Small intestine (tissue), 7 donors: ENCODE data around the gene PDE7B. TPM values are rescaled to one million over a fixed set of nuclear protein-coding genes. Genes with fewer than 3 reads are reported as not detected.
A peak's percentile ranks its signal among the peaks of the same experiment; 100 is the strongest.
"Not testable (repeated sequence)": the region's sequence is repeated elsewhere in the genome, so short reads cannot be mapped to it uniquely, and the experiment has no call there.

Source experiments
- DNase-seq, 2 donors: peaks; one replicate each; pipeline versions ENCODE4 v3.0.0 to v3.0.0-alpha.2; 2013
- FAIRE-seq: peaks from 2 replicates; lab custom pipeline; 2012; peaks lifted over from hg19 to GRCh38; lab: Jason Lieb, UNC
- H3K27ac ChIP-seq, 3 donors: one replicate each; pipeline ENCODE4 v1.5.1; 2013; ENCODE audit warnings: low read length in 2 of 3, mild to moderate bottlenecking in 2 of 3, control low read depth in 1 of 3, inconsistent platforms in 1 of 3, low read depth in 1 of 3, moderate library complexity in 1 of 3
- H3K27me3 ChIP-seq, 3 donors: one replicate each; pipeline ENCODE4 v1.6.1; 2013; ENCODE audit warnings: low read length in 3 of 3, inconsistent platforms in 1 of 3; ENCODE audit not compliant: control insufficient read depth in 3 of 3, insufficient read depth in 3 of 3
- H3K36me3 ChIP-seq, 3 donors: one replicate each; pipeline ENCODE4 v1.6.1; 2013; ENCODE audit warnings: low read length in 3 of 3, inconsistent platforms in 1 of 3, low read depth in 1 of 3, mild to moderate bottlenecking in 1 of 3, moderate library complexity in 1 of 3; ENCODE audit not compliant: control insufficient read depth in 3 of 3, insufficient read depth in 2 of 3
- H3K4me1 ChIP-seq, 3 donors: one replicate each; pipeline ENCODE4 v1.6.1; 2013; ENCODE audit warnings: low read length in 2 of 3, inconsistent platforms in 1 of 3, low read depth in 1 of 3, mild to moderate bottlenecking in 1 of 3, moderate library complexity in 1 of 3; ENCODE audit not compliant: control insufficient read depth in 3 of 3, insufficient read depth in 2 of 3
- H3K4me3 ChIP-seq, 3 donors: one replicate each; pipeline ENCODE4 v1.5.1; 2013; ENCODE audit warnings: low read length in 3 of 3, control low read depth in 1 of 3, inconsistent platforms in 1 of 3, low read depth in 1 of 3, mild to moderate bottlenecking in 1 of 3, moderate library complexity in 1 of 3
- H3K9me3 ChIP-seq, 2 donors: one replicate each; pipeline ENCODE4 v1.6.1; 2013; ENCODE audit warnings: low read depth in 1 of 2, low read length in 1 of 2; ENCODE audit not compliant: control insufficient read depth in 2 of 2, insufficient read depth in 1 of 2
- WGBS, 3 donors: extraction: QIAGEN DNeasy Blood & Tissue Kit; methylation state at CpG; one replicate each; pipeline ENCODE4 v1.1.7; 2013; 5-methylcytosine and 5-hydroxymethylcytosine counted together
- polyA plus RNA-seq, 4 donors: library from polyadenylated mRNA; stranded (reverse) in 3 of 4; unstranded in 1 of 4; fragments of 200-250 nt in 3 of 4; fragments of 120-200 nt in 1 of 4; gene quantifications; one replicate each; pipeline versions ENCODE4 v1.2.1 to v1.2.3, GENCODE V29; 2013
- donor health status: healthy with polysubstance abuse.
- donor health status: control.
- donor health status: control.
- donor health status: Bipolar disorder and iron deficiency.
- donor health status: healthy.

Gene PDE7B
- polyA plus RNA-seq, 4 donors: 0.22 to 1.4 (median 0.82) TPM

DNA sequence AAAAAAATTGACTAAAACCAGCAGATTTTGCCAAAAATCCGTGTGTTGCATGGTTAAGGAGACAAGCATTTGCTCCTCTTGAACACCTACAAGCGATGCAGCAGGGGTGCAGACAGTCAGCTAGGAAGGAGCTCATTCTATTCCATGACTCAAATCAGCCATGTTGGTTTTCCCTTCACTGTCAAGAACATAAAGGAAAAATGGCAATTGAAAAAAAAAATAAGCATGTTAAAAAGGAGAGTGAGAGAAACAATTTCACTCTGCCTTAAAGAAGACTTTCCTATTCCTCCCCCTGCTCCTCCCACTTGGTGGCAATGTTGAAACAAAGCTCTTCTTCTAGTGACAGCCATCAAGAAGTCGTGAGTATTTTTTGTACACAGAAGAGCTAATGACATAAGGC is 283.2 kb downstream of the PDE7B start:
- 72 to 81% (median 78%) methylated on average over 3 of the region's 3 CpGs for WGBS, 3 donors
- FAIRE-seq: no peak
- no peak overlapping the region for H3K4me3 ChIP-seq

DNA sequence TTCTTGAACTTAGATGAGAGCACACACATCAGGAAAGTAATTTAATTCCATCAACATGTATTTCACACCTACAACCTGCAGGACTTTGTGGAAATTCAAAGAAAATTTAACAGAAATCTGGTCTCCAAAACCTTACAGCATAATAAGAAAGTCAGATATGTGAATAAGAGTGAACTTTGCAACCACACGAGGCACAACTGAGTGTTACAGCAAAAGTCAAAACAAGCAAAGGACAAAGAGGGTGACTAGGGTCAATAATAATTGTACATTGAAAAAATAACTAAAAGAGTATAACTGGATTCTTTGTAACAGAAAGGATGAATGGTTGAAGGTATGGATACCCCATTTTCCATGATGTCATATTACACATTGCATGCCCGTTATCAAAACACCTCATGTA is 284.8 kb downstream of the PDE7B start:
- FAIRE-seq: no peak
- Histone ChIP-seq H3K36me3 (no peaks in the 10 kb centered on the region), H3K4me3 (no peak overlapping the region), H3K9me3 (no peaks in the 10 kb centered on the region), H3K27me3 (no peaks in the 10 kb centered on the region), H3K27ac (no peak overlapping the region), H3K4me1 (no peaks in the 10 kb centered on the region)
- no peak for DNase-seq
- 66 to 79% (median 78%) methylated on average over 2 of the region's 2 CpGs for WGBS, 3 donors

More for the DNA sequence above, 283.2 kb downstream of the PDE7B start:
- Histone ChIP-seq H3K36me3 (no peaks in the 10 kb centered on the region), H3K9me3 (no peaks in the 10 kb centered on the region), H3K4me1 (no peaks in the 10 kb centered on the region), H3K27ac (no peak overlapping the region), H3K27me3 (no peaks in the 10 kb centered on the region)
- no peak for DNase-seq

DNA sequence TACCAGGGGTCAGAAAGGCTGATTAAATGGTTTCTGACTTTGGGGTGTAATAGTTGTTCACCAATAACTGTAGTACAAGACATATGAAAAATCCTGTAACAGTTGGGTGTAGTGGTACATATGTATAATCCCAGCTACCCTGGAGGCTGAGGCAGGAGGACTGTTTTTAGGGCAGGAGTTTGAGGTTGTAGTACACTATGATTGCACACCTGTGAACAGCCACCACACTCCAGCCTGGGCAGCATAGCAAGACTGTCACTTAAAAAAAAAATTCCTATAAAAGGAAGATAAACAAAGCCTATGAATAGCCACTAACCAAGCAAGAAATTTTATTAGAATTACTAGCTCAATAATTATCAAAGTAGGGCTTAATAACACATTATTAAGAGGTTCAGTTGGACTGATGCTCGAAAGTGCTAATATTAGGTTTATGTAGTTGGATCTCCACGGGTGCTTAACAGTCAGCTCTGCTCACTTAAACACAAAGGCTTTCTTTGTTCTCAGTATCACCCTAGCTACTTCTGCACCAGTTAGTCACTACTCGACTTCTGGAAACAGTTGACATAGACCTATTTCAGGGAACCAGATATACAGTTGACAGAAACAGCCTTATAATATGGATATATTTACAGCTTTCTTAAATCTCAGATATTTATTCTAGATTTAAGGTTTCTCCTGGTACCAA is 285.6 kb downstream of the PDE7B start:
- no peak overlapping the region for H3K27ac ChIP-seq
- no peak for FAIRE-seq
- H3K27me3 ChIP-seq: no peaks in the 10 kb centered on the region
- H3K4me3 ChIP-seq: no peak overlapping the region
- no peaks in the 10 kb centered on the region for H3K9me3 ChIP-seq
- 18 to 53% (median 23%) methylated on average over 3 of the region's 3 CpGs for WGBS, 3 donors
- no peaks in the 10 kb centered on the region for H3K4me1 ChIP-seq
- H3K36me3 ChIP-seq: no peaks in the 10 kb centered on the region
- DNase-seq: peak in 1 of 2 donors; percentile 2

DNA sequence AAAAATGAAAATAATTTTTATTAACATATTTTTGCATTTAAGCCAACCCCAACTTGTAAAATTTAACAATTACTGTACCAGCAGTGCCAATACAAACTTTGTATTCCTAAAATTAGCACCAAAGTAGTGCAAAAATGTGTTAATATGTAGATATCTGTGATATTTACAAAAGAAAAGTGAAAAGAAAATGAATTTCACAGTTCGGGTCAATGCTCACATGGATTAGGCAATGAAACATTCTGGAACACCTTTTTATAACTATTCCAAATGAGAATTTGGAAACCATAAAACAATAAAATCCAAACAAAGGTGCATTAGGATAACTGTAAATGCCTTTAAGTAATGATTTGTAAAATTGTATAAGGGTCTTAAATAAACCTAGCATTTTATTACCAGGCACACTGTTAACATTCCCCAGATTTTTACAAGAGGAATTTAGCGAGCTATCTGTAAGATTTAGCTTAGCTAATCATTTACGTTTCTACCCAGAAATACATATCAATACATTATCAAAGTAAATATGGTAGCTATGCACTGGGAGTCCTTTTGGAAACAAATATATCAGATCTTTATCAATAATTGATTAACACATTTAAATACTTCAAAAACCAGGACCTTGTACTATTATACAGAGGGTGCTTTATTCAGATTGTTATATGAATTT is 286.4 kb downstream of the PDE7B start:
- H3K4me3 ChIP-seq: no peak overlapping the region
- DNase-seq (no peak), FAIRE-seq (no peak)
- no peaks in the 10 kb centered on the region for H3K27me3 ChIP-seq
- no peak overlapping the region for H3K27ac ChIP-seq
- no peaks in the 10 kb centered on the region for H3K9me3 ChIP-seq
- H3K36me3 ChIP-seq: no peaks in the 10 kb centered on the region
- no peaks in the 10 kb centered on the region for H3K4me1 ChIP-seq
- 15 to 63% (median 28%) methylated on average over 3 of the region's 3 CpGs for WGBS, 3 donors

DNA sequence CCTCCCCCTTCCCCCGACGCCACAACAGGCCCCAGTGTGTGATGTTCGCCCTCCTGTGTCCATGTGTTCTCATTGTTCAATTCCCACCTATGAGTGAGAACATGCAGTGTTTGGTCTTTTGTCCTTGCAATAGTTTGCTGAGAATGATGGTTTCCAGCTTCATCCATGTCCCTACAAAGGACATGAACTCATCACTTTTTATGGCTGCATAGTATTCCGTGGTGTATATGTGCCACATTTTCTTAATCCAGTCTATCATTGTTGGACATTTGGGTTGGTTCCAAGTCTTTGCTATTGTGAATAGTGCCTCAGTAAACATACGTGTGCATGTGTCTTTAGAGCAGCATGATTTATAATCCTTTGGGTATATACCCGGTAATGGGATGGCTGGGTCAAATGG is 287.6 kb downstream of the PDE7B start:
- not testable (repeated sequence) for H3K36me3 ChIP-seq, H3K9me3 ChIP-seq, DNase-seq, H3K27ac ChIP-seq, FAIRE-seq, H3K4me3 ChIP-seq, H3K4me1 ChIP-seq, H3K27me3 ChIP-seq
- 90 to 96% (median 92%) methylated on average over 5 of the region's 6 CpGs for WGBS, 3 donors

DNA sequence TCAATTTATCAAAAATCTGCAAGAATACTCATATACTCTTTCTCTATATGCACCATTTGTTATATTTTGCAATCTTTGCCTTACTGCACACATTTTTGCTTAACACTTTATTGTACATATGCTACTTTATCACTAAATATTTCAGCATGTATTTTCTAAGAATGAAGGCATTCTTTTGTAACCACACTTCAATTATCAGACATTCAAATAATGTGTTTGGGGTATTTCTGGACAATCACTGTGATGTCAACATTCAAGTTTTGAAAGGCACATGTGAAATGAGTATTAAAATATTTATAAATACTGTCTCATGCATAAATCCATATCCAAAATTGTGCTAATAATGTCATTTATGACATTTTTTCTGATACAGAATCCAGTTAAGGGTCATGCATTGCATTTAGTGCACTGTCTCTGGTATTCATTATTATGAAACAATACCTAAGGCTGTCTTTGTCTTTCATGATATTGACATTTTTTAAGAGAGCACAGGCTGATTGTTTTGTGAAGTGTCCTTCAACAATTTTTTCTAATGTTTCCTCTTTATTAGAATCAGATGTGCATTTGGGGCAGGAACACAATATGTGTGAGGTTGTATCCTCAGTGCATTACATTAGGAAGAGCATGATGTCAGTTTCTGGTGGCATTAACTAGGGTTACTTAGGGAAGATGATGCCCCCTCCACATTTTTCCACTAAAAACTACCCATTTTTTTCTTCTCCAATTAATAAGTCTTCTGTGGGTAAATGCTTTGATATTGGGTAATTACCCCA is 292.9 kb downstream of the PDE7B start:
- DNase-seq: no peak
- no peaks in the 10 kb centered on the region for H3K4me1 ChIP-seq
- H3K4me3 ChIP-seq: no peak overlapping the region
- H3K9me3 ChIP-seq: no peaks in the 10 kb centered on the region
- no peaks in the 10 kb centered on the region for H3K36me3 ChIP-seq
- H3K27ac ChIP-seq: no peak overlapping the region
- H3K27me3 ChIP-seq: no peaks in the 10 kb centered on the region
- no peak for FAIRE-seq

DNA sequence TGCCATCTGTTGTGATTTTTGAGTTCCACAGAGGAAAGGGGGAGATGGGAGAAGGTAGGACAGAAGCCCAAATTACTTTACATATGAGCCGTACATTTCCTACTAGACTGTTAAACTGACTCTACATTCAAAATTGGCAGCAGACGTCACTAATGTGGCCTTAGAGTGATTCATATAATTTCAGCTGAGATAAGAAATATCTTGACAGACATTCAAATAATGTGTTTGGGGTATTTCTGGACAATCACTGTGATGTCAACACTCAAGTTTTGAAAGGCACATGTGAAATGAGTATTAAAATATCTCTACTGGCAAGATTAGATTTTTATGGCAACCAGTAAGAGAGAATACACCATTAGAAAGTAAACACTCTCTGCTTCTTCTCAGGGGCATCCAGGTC is 294.6 kb downstream of the PDE7B start:
- FAIRE-seq (no peak), DNase-seq (no peak)
- Histone ChIP-seq H3K27me3 (no peaks in the 10 kb centered on the region), H3K4me3 (no peak overlapping the region), H3K9me3 (no peaks in the 10 kb centered on the region), H3K4me1 (no peaks in the 10 kb centered on the region), H3K36me3 (no peaks in the 10 kb centered on the region), H3K27ac (no peak overlapping the region)
- whole genome bisulfite sequencing, 3 donors: 73 to 84% (median 83%) methylated on average over 2 of the region's 2 CpGs

DNA sequence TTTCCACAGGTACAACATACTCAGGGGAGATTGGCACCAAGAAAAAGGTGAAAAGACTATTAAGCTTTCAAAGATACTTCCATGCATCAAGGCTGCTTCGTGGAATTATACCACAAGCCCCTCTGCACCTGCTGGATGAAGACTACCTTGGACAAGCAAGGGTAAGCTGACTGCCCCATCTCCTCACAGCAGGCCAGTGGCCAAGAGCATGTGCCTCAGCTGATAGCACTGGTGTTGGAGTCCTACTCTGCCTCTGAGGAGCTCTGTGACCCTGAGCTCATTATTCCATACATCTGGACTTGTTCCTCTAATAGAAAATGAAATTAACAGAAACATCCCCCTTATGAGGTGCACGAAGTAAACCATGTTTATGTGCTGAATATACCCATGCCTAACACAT is 295.8 kb downstream of the PDE7B start:
- H3K27me3 ChIP-seq: no peaks in the 10 kb centered on the region
- H3K36me3 ChIP-seq: no peaks in the 10 kb centered on the region
- H3K9me3 ChIP-seq: no peaks in the 10 kb centered on the region
- no peaks in the 10 kb centered on the region for H3K4me1 ChIP-seq
- no peak for DNase-seq
- no peak for FAIRE-seq
- WGBS, 3 donors: 78 to 85% (median 84%) methylated on average over 2 of the region's 2 CpGs
- no peak overlapping the region for H3K4me3 ChIP-seq
- H3K27ac ChIP-seq: no peak overlapping the region
